ENCODE data around the gene NPTXR. TPM values are rescaled to one million over a fixed set of nuclear protein-coding genes. Genes with fewer than 3 reads are reported as not detected.

Gene NPTXR
- total and polyA plus RNA-seq, 2 donors (not counting 3 experiments of a cell fraction or from before 2014, with no cell fraction given) = 0.37 to 0.73 TPM

DNA sequence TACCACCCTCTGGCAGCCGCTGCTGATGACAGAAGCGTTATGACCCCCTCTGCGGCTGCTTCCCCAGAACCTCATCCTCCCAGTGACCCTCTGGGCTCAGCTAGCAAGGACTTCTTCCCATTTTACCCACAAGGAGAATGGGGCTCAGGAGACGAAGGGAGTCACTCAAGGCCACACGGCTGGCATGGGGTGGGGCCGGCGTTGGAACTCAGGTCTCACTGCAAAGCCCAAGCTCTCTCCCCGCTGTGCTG is 71.3 kb downstream of the NPTXR start:
- H3K4me3 ChIP-seq (replicated peaks in 1 of 3; ENCODE audit: insufficient read depth in 1 of 3, low read depth in 1 of 3, low read length in 3 of 3) = no peak overlapping the region
- H4K20me1 ChIP-seq (replicated peaks; ENCODE audit: control insufficient read depth, extremely low read depth, insufficient read depth, low read length) = no peaks in the 10 kb centered on the region
- H2AFZ ChIP-seq (ENCODE audit: low read depth, low read length) = no peak overlapping the region
- no peaks in the 10 kb centered on the region for H3K36me3 ChIP-seq (ENCODE audit: control insufficient read depth in 2 of 2, extremely low read depth in 1 of 2, insufficient read depth in 2 of 2, low read length in 2 of 2)
- no peak for TF ChIP-seq MAX (IDR thresholded peaks at IDR 0.05; ENCODE audit: insufficient read depth, insufficient read length)
- no peak for TF ChIP-seq MYC (IDR thresholded peaks at IDR 0.05; ENCODE audit: low read depth, low read length)
- TF ChIP-seq FOS (IDR thresholded peaks at IDR 0.05; ENCODE audit: borderline replicate concordance, insufficient read depth, low read length) = no peak
- no peak for TF ChIP-seq POLR2A (IDR thresholded peaks at IDR 0.05; ENCODE audit: low read depth, low read length)
- H3K4me1 ChIP-seq (ENCODE audit: control insufficient read depth, extremely low read depth, insufficient read depth, low read length) = no peaks in the 10 kb centered on the region
- no peaks in the 10 kb centered on the region for H3K79me2 ChIP-seq (ENCODE audit: control insufficient read depth, insufficient read depth, low read length)
- CTCF ChIA-PET = no interaction called here
- POLR2A ChIA-PET = no interaction called here
- no peak overlapping the region for H3K27ac ChIP-seq (ENCODE audit: insufficient read depth, low read depth, low read length)
- intact Hi-C loops (cut with micrococcal nuclease) = no loop called here
- dilution Hi-C loops (cut with MboI; ENCODE audit: extremely low pct_ligation_motif_present, low sequenced_read_pairs) = no loop called here
- no peaks in the 10 kb centered on the region for H3K9me3 ChIP-seq (replicated peaks; ENCODE audit: control insufficient read depth, insufficient read depth, low read length)
- no peak overlapping the region for H3K4me2 ChIP-seq (ENCODE audit: insufficient read depth, low read length)
- no peak overlapping the region for H3K9ac ChIP-seq (replicated peaks; ENCODE audit: extremely low read depth, insufficient read depth, low read length)
- no peak for DNase-seq (ENCODE audit: low read depth, low spot score)
- no peak for FAIRE-seq
- no TSS peak for BruUV-seq (replicated peaks)
- H3K27me3 ChIP-seq (ENCODE audit: control insufficient read depth in 2 of 2, insufficient read depth in 2 of 2, low read length in 2 of 2) = no peaks in the 10 kb centered on the region
- no peaks in the 10 kb centered on the region for H3K9me1 ChIP-seq (replicated peaks; ENCODE audit: control insufficient read depth, extremely low read depth, insufficient read depth, low read length)

DNA sequence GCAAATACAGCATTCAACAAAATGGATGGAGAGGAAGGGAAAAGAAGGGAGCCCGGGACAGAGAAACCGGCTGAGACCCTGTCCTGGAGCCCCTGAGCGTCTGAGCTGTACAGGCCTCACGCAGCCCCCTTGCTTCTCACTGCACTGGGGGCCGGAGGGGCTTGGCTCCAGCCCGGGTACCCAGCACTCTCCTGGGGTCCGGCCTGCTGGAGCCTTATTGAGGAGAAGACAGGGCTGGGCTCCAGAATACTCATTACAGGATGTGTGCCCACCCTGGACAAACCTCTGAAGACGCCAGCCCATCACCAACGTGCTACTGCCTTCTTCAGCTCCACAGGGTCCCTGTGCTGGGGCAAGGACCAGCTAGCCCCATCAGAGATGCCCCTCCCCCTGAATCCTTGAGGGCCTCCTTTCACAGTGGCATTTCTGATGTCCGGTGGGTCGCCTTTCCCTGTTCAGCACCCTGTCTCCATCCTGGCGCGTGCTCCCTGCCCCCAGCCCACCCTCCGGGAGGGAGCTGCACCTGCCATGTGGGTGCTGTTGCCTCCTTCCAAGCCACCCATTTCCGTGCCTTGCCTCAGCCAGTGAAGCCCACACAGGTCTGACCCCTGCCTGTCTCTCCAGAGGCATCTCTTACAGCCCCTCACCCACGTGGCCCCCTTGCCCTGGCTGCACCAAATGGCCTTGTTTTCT is 73.4 kb downstream of the NPTXR start:
- H3K4me2 ChIP-seq (ENCODE audit: insufficient read depth, low read length) = no peak overlapping the region
- FAIRE-seq = no peak
- no TSS peak for BruUV-seq (replicated peaks)
- no peaks in the 10 kb centered on the region for H4K20me1 ChIP-seq (replicated peaks; ENCODE audit: control insufficient read depth, extremely low read depth, insufficient read depth, low read length)
- no peaks in the 10 kb centered on the region for H3K27me3 ChIP-seq (ENCODE audit: control insufficient read depth in 2 of 2, insufficient read depth in 2 of 2, low read length in 2 of 2)
- H3K9me3 ChIP-seq (replicated peaks; ENCODE audit: control insufficient read depth, insufficient read depth, low read length) = no peaks in the 10 kb centered on the region
- no peak for TF ChIP-seq FOS (IDR thresholded peaks at IDR 0.05; ENCODE audit: borderline replicate concordance, insufficient read depth, low read length)
- TF ChIP-seq POLR2A (IDR thresholded peaks at IDR 0.05; ENCODE audit: low read depth, low read length) = no peak
- TF ChIP-seq MYC (IDR thresholded peaks at IDR 0.05; ENCODE audit: low read depth, low read length) = no peak
- TF ChIP-seq, protein P1, sequence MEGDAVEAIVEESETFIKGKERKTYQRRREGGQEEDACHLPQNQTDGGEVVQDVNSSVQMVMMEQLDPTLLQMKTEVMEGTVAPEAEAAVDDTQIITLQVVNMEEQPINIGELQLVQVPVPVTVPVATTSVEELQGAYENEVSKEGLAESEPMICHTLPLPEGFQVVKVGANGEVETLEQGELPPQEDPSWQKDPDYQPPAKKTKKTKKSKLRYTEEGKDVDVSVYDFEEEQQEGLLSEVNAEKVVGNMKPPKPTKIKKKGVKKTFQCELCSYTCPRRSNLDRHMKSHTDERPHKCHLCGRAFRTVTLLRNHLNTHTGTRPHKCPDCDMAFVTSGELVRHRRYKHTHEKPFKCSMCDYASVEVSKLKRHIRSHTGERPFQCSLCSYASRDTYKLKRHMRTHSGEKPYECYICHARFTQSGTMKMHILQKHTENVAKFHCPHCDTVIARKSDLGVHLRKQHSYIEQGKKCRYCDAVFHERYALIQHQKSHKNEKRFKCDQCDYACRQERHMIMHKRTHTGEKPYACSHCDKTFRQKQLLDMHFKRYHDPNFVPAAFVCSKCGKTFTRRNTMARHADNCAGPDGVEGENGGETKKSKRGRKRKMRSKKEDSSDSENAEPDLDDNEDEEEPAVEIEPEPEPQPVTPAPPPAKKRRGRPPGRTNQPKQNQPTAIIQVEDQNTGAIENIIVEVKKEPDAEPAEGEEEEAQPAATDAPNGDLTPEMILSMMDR (IDR thresholded peaks at IDR 0.05; ENCODE audit: extremely low read depth in 1 of 2, insufficient read depth in 1 of 2, low read depth in 1 of 2, low read length in 2 of 2) = no peak
- no peak for TF ChIP-seq MAX (IDR thresholded peaks at IDR 0.05; ENCODE audit: insufficient read depth, insufficient read length)
- TF ChIP-seq GATA2 (IDR thresholded peaks at IDR 0.05; ENCODE audit: insufficient read depth, insufficient read length, low read depth, low read length) = no peak
- TF ChIP-seq POLR2AphosphoS5 (IDR thresholded peaks at IDR 0.05; ENCODE audit: insufficient read depth, low read depth, low read length) = no peak
- CTCF ChIA-PET = interaction anchor here (1.3 to 5.9 kb wide), 10 partner anchors 15 to 352 kb away, joined by 5 to 208 read pairs (median 52); partner anchors contain the start of genes CBX6, NPTXR and SUN2
- no peaks in the 10 kb centered on the region for H3K9me1 ChIP-seq (replicated peaks; ENCODE audit: control insufficient read depth, extremely low read depth, insufficient read depth, low read length)
- no peaks in the 10 kb centered on the region for H3K4me1 ChIP-seq (ENCODE audit: control insufficient read depth, extremely low read depth, insufficient read depth, low read length)
- H3K36me3 ChIP-seq (ENCODE audit: control insufficient read depth in 2 of 2, extremely low read depth in 1 of 2, insufficient read depth in 2 of 2, low read length in 2 of 2) = no peaks in the 10 kb centered on the region
- no peak overlapping the region for H3K9ac ChIP-seq (replicated peaks; ENCODE audit: extremely low read depth, insufficient read depth, low read length)
- no peaks in the 10 kb centered on the region for H3K79me2 ChIP-seq (ENCODE audit: control insufficient read depth, insufficient read depth, low read length)
- intact Hi-C loops (cut with micrococcal nuclease) (no loop called here), dilution Hi-C loops (cut with MboI; ENCODE audit: extremely low pct_ligation_motif_present, low sequenced_read_pairs) (no loop called here)
- no peak overlapping the region for H3K4me3 ChIP-seq (replicated peaks in 1 of 3; ENCODE audit: insufficient read depth in 1 of 3, low read depth in 1 of 3, low read length in 3 of 3)
- DNase-seq (ENCODE audit: low read depth, low spot score) = no peak
- H2AFZ ChIP-seq (ENCODE audit: low read depth, low read length) = no peak overlapping the region
- H3K27ac ChIP-seq (ENCODE audit: insufficient read depth, low read depth, low read length) = no peak overlapping the region
- POLR2A ChIA-PET = no interaction called here
